DOHH2 (cell line): ENCODE data around the gene TMEM52B.

Experiments used
- H3F3A ChIP-seq: fragments of 200-600 bp; sonication (generic), shearing (Covaris generic); 2 replicates; pipeline ENCODE4 v1.6.0; 2016; ENCODE audit warnings: antibody characterized with exemption, mild to moderate bottlenecking; ENCODE audit not compliant: control insufficient read depth, insufficient read depth
- H3K27ac ChIP-seq: fragments of 200-600 bp; sonication (generic); 2 replicates; pipeline ENCODE4 v1.5.1; 2014; ENCODE audit warnings: low read depth, mild to moderate bottlenecking, low read length, moderate library complexity
- H3K27me3 ChIP-seq: fragments of 200-600 bp; sonication (generic); 2 replicates; pipeline ENCODE4 v1.6.1; 2014; ENCODE audit warnings: mild to moderate bottlenecking, low read length, mixed read lengths; ENCODE audit not compliant: control insufficient read depth
- H3K36me3 ChIP-seq: fragments of 200-600 bp; sonication (generic); 2 replicates; pipeline ENCODE4 v1.6.1; 2014; ENCODE audit warnings: mild to moderate bottlenecking, low read length, moderate library complexity, mixed read lengths; ENCODE audit not compliant: control insufficient read depth
- H3K4me1 ChIP-seq: fragments of 200-600 bp; sonication (generic); 2 replicates; pipeline ENCODE4 v1.6.1; 2014; ENCODE audit warnings: mild to moderate bottlenecking, low read length, mixed read lengths; ENCODE audit not compliant: control insufficient read depth
- H3K4me2 ChIP-seq: fragments of 200-600 bp; sonication (generic); 2 replicates; pipeline ENCODE4 v1.6.0; 2014; ENCODE audit warnings: mild to moderate bottlenecking, low read length, moderate library complexity
- H3K4me3 ChIP-seq: fragments of 200-600 bp; sonication (generic); 2 replicates; pipeline ENCODE4 v1.5.1; 2014; ENCODE audit warnings: mild to moderate bottlenecking, low read length, mixed read lengths
- H3K79me2 ChIP-seq: fragments of 200-600 bp; sonication (generic); 2 replicates; pipeline ENCODE4 v1.6.1; 2014; ENCODE audit warnings: mild to moderate bottlenecking, low read length, mixed read lengths; ENCODE audit not compliant: control insufficient read depth
- H3K9me2 ChIP-seq: fragments of 200-600 bp; sonication (generic); replicated peaks from 2 replicates; pipeline ENCODE4 v1.6.1; 2014; ENCODE audit warnings: mild to moderate bottlenecking, low read length, mixed read lengths; ENCODE audit not compliant: control insufficient read depth
- H3K9me3 ChIP-seq: fragments of 200-600 bp; sonication (generic); 2 replicates; pipeline ENCODE4 v1.6.1; 2014; ENCODE audit warnings: antibody characterized with exemption, low read length, mixed read lengths; ENCODE audit not compliant: control insufficient read depth, insufficient read depth
- H4K20me1 ChIP-seq: fragments of 200-600 bp; sonication (generic); 2 replicates; pipeline ENCODE4 v1.6.0; 2014; ENCODE audit warnings: low read depth, mild to moderate bottlenecking, antibody characterized with exemption, low read length, moderate library complexity; ENCODE audit not compliant: control insufficient read depth, insufficient read depth
- CTCF ChIP-seq: fragments of 200-600 bp; sonication (generic); IDR thresholded peaks from one replicate; pipeline ENCODE4 v1.5.1; 2014; ENCODE audit warnings: antibody characterized with exemption, mild to moderate bottlenecking, low read depth, low read length; ENCODE audit not compliant: poor library complexity, severe bottlenecking
- EZH2phosphoT487 ChIP-seq: fragments of 200-600 bp; sonication (generic); IDR thresholded peaks from 2 replicates; pipeline ENCODE4 v1.6.1; 2017; ENCODE audit warnings: borderline replicate concordance, mild to moderate bottlenecking, antibody characterized with exemption, low read length, moderate library complexity, mixed read lengths

TMEM52B gene

GRCh38 chr12:10132850-10133370 is 45.9 kb upstream of the TMEM52B start:
- Histone ChIP-seq H3K9me3 (no peaks in the 10 kb centered on the region), H3K4me2 (no peak overlapping the region), H3K4me1 (peaks cover 8% of the 10 kb centered on the region), H3K27ac (no peak overlapping the region), H3K79me2 (no peaks in the 10 kb centered on the region), H4K20me1 (no peaks in the 10 kb centered on the region), H3K36me3 (no peaks in the 10 kb centered on the region), H3K27me3 (peaks cover 12% of the 10 kb centered on the region), H3K9me2 (no peaks in the 10 kb centered on the region), H3K4me3 (no peak overlapping the region), H3F3A (no peaks in the 10 kb centered on the region)
- TF ChIP-seq EZH2phosphoT487 (no peak), CTCF (no peak)

- Histone ChIP-seq H3K4me1 (peaks cover 3% of the 10 kb centered on the region), H3K36me3 (no peaks in the 10 kb centered on the region), H3K9me2 (no peaks in the 10 kb centered on the region), H3K79me2 (no peaks in the 10 kb centered on the region), H3K27me3 (peaks cover 9% of the 10 kb centered on the region), H4K20me1 (no peaks in the 10 kb centered on the region), H3K9me3 (no peaks in the 10 kb centered on the region), H3K4me3 (no peak overlapping the region), H3F3A (no peaks in the 10 kb centered on the region), H3K27ac (no peak overlapping the region), H3K4me2 (no peak overlapping the region)
- no peak for TF ChIP-seq CTCF
- no peak for TF ChIP-seq EZH2phosphoT487
Measured at GRCh38 chr12:10135126-10135525, 43.7 kb upstream of the TMEM52B start.

- H3K27ac ChIP-seq, result no peak overlapping the region
- no peaks in the 10 kb centered on the region for H3F3A ChIP-seq
- H3K4me3 ChIP-seq, result no peak overlapping the region
- H3K79me2 ChIP-seq, result no peaks in the 10 kb centered on the region
- H3K36me3 ChIP-seq, result no peaks in the 10 kb centered on the region
- peaks cover 5% of the 10 kb centered on the region; the same call in 1 of the 2 replicates for H3K27me3 ChIP-seq
- H3K9me2 ChIP-seq, result no peaks in the 10 kb centered on the region
- H4K20me1 ChIP-seq, result no peaks in the 10 kb centered on the region
- H3K9me3 ChIP-seq, result no peaks in the 10 kb centered on the region
- H3K4me1 ChIP-seq, result no peaks in the 10 kb centered on the region
- no peak overlapping the region for H3K4me2 ChIP-seq
- TF ChIP-seq EZH2phosphoT487 (no peak), CTCF (no peak)
Measured at GRCh38 chr12:10136637-10137205, 42.1 kb upstream of the TMEM52B start.
